ENCODE results near the gene NANS. TPM values are rescaled to one million over a fixed set of nuclear protein-coding genes. Genes with fewer than 3 reads are reported as not detected.

Gene NANS
- total and polyA plus RNA-seq, 10 of the 15 experiments (the other 5 are each of a cell fraction or from before 2014, with no cell fraction given), result 21.0 to 126 (median 52.3) TPM

- Histone ChIP-seq H3K27ac (ENCODE audit: control insufficient read depth, insufficient read depth) (no peak overlapping the region), H3K4me2 (ENCODE audit: control insufficient read depth, insufficient read depth) (no peak overlapping the region), H2AFZ (ENCODE audit: control insufficient read depth, low read depth, low read length) (no peak overlapping the region), H4K20me1 (ENCODE audit: control insufficient read depth, insufficient read depth) (no peaks in the 10 kb centered on the region), H3K9ac (ENCODE audit: control insufficient read depth, insufficient read depth, low read length) (no peak overlapping the region), H3K4me3 (no peak overlapping the region), H3K79me2 (ENCODE audit: control insufficient read depth, insufficient read depth, low read length) (peaks cover 1% of the 10 kb centered on the region), H3K9me3 (replicated peaks; ENCODE audit: control insufficient read depth, insufficient read depth, low read length) (no peaks in the 10 kb centered on the region), H3K27me3 (replicated peaks in 1 of 2; ENCODE audit: control insufficient read depth in 2 of 2, insufficient read depth in 2 of 2, low read length in 1 of 2) (no peaks in the 10 kb centered on the region), H3K4me1 (ENCODE audit: control insufficient read depth, insufficient read depth, low read length) (no peaks in the 10 kb centered on the region), H3K36me3 (ENCODE audit: control insufficient read depth in 2 of 2, insufficient read depth in 2 of 2, low read length in 1 of 2) (peaks cover 35 to 53% of the 10 kb centered on the region in 2 experiments)
- no TSS peak for BruUV-seq (replicated peaks)
- ChIA-PET SMC1A (ENCODE audit: uncharacterized antibody, unreplicated experiment) (interaction anchor here (0.5 to 1.0 kb wide), 4 partner anchors 13 to 67 kb away, joined by 3 to 6 read pairs (median 3); no protein-coding TSS in a partner anchor), RAD21 (ENCODE audit: unreplicated experiment) (interaction anchor here (1.0 kb wide), 1 partner anchor 25 kb away, joined by 5 read pairs; no protein-coding TSS in a partner anchor), POLR2A (no interaction called here), CTCF (interaction anchor here (0.6 to 1.0 kb wide), 2 partner anchors 110 to 837 kb away, joined by 3 to 4 read pairs; no protein-coding TSS in a partner anchor)
- no peak for TF ChIP-seq MYC (IDR thresholded peaks at IDR 0.05; ENCODE audit: insufficient read depth, insufficient read length, insufficient replicate concordance, low read length, severe bottlenecking)
- no peak for TF ChIP-seq TCF3 (IDR thresholded peaks at IDR 0.05; ENCODE audit: borderline replicate concordance, insufficient read depth, low read depth, low read length)
- TF ChIP-seq POLR2A (IDR thresholded peaks at IDR 0.05; ENCODE audit: low read depth, low read length), result no peak
- TF ChIP-seq, protein P1, sequence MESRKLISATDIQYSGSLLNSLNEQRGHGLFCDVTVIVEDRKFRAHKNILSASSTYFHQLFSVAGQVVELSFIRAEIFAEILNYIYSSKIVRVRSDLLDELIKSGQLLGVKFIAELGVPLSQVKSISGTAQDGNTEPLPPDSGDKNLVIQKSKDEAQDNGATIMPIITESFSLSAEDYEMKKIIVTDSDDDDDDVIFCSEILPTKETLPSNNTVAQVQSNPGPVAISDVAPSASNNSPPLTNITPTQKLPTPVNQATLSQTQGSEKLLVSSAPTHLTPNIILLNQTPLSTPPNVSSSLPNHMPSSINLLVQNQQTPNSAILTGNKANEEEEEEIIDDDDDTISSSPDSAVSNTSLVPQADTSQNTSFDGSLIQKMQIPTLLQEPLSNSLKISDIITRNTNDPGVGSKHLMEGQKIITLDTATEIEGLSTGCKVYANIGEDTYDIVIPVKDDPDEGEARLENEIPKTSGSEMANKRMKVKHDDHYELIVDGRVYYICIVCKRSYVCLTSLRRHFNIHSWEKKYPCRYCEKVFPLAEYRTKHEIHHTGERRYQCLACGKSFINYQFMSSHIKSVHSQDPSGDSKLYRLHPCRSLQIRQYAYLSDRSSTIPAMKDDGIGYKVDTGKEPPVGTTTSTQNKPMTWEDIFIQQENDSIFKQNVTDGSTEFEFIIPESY (IDR thresholded peaks at IDR 0.05), result no peak
- TF ChIP-seq NR2C1 (IDR thresholded peaks at IDR 0.05), result no peak
- TF ChIP-seq ELK1 (IDR thresholded peaks at IDR 0.05; ENCODE audit: low read depth, low read length), result no peak
- TF ChIP-seq ZNF24 (IDR thresholded peaks at IDR 0.05), result no peak
- no peak for TF ChIP-seq MTA3 (IDR thresholded peaks at IDR 0.05; ENCODE audit: borderline replicate concordance, low read length)
- TF ChIP-seq FOXM1 (IDR thresholded peaks at IDR 0.05; ENCODE audit: low read depth, low read length), result no peak
- TF ChIP-seq BHLHE40 (IDR thresholded peaks at IDR 0.05; ENCODE audit: borderline replicate concordance in 1 of 2, low read depth in 2 of 2, low read length in 1 of 2), result no peak
- DNase-seq (ENCODE audit: low read depth, low spot score), result no peak
- in situ Hi-C loops (cut with MboI) (no loop called here), intact Hi-C loops (cut with micrococcal nuclease; ENCODE audit: unreplicated experiment) (no loop called here)
- ATAC-seq, result no peak
- FAIRE-seq, result no peak
- WGBS (ENCODE audit: insufficient coverage, insufficient replicate concordance, low lambda C conversion rate, missing lambda C conversion rate), result 85% methylated on average over 7 of the region's 7 CpGs
Measured at GRCh38 chr9:98011122-98011521, 45.4 kb upstream of the NANS start.

All from GM12878 (cell line).